HG03457 (cell line): ENCODE results near the gene CDADC1.

Experiments
- ATAC-seq: cut with Tn5 transposase; IDR thresholded peaks from one replicate; pipeline ENCODE4 v1.9.1; 2021; ENCODE audit warnings: moderate number of reproducible peaks; ENCODE audit not compliant: unreplicated experiment

The CDADC1 gene

GRCh38 chr13:49235856-49236431 is 11.8 kb upstream of the CDADC1 start:
- no peak for ATAC-seq

GRCh38 chr13:49238621-49239020 is 9.1 kb upstream of the CDADC1 start:
- no peak for ATAC-seq

GRCh38 chr13:49240017-49240416 is 7.7 kb upstream of the CDADC1 start:
- ATAC-seq: no peak

GRCh38 chr13:49241296-49241695 is 6.4 kb upstream of the CDADC1 start:
- ATAC-seq: no peak

DNA sequence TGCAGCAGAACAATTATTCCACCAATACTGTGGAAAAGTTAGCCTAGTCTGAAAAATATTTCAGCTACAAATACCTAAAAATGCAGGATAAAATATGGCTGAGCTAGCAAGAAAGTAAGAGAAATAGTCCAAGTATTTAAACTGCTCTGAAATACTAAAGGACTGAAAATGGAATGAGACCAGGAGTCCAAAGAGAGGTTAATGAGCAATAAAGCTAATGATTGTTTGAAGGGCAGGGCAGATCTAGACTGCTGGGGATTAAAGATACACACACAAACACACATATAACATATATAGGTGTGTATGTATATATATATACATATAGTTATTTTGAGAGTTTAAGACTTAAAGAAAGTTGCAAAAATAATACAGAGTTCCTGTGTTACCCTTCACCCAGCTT is 2.6 kb upstream of the CDADC1 start:
- ATAC-seq: no peak

DNA sequence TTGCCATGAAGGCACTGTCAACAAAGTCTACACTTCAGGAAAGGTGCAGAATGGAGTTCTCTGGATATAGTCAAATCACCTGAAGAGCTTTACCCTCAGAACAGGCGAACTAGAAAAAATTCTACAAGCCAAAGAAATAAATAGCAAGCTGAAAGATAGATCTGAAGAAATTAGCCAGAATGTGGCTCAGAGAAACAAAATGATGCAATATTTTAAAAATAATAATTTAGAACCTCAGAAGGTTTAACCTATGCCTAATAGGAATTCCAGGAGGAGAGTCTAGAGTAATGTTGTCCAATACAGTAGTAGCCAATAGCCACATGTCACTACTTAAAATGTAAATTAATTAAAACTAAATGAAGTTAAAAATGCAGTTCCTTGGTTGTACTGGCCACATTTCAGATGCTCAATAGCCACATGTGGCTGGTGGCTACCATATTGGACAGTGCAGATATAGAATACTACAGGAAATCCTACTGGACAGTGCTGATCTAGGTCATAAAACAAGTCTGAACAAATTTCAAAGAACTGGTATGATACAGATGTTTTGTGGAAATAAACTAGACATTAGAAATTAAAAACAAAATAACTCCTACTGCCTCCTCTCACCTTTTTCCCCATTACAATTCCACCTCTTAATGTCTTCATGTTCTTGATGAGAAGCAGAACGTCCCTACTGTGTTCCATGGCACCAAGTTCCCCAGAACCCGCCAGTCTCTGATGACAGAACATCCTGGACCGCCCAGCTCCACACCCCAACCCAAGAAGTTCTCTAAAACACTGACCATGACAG is 679 bp upstream of the CDADC1 start:
- ATAC-seq: peak; percentile 32

DNA sequence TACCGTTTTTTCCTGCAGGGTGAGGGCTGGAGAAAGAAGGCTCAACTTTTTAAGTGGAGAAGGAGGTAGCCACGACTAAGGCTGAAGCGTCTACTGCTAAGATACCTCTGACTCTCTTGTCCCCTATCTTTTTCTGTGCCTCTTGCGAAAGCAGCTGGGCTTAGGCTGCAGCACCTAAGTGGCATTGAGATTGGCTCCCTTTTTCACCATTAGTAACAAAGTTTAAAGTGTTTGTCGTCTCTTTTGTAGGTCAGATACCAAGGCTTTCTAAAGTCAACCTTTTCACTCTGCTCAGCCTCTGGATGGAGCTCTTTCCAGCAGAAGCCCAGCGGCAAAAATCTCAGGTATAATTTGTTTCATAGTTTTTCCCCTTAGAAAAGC is 887 bp downstream of the CDADC1 start:
- peak; percentile 13 for ATAC-seq

- ATAC-seq: no peak
Observed at GRCh38 chr13:49251326-49251725, 3.6 kb downstream of the CDADC1 start.

- ATAC-seq: no peak
Observed at GRCh38 chr13:49253310-49253709, 5.6 kb downstream of the CDADC1 start.

- no peak for ATAC-seq
Observed at GRCh38 chr13:49254007-49254406, 6.3 kb downstream of the CDADC1 start.

- ATAC-seq: no peak
Observed at GRCh38 chr13:49256841-49257240, 9.1 kb downstream of the CDADC1 start.

- no peak for ATAC-seq
Observed at GRCh38 chr13:49258089-49258796, 10.5 kb downstream of the CDADC1 start.

GRCh38 chr13:49259586-49259985 is 11.9 kb downstream of the CDADC1 start:
- ATAC-seq: no peak

DNA sequence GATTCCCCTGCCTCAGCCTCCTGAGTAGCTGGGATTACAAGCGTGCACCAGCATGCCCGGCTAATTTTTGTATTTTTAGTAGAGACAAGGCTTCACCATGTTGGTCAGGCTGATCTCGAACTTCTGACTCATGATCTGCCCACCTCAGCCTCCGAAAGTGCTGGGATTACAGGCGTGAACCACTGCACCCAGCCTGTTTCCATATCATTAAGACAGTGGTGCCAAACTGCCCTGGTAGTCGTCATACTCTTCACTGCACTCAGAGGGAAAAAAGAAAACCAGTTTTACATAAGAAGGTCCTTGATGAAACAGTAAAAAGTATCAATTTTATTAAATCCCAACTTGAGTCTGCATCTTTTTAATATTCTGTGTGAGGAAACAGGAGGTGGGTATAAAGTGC is 14.9 kb downstream of the CDADC1 start:
- no peak for ATAC-seq

GRCh38 chr13:49265822-49266221 is 18.1 kb downstream of the CDADC1 start:
- ATAC-seq: no peak

- no peak for ATAC-seq
Observed at GRCh38 chr13:49271264-49271663, 23.5 kb downstream of the CDADC1 start.

DNA sequence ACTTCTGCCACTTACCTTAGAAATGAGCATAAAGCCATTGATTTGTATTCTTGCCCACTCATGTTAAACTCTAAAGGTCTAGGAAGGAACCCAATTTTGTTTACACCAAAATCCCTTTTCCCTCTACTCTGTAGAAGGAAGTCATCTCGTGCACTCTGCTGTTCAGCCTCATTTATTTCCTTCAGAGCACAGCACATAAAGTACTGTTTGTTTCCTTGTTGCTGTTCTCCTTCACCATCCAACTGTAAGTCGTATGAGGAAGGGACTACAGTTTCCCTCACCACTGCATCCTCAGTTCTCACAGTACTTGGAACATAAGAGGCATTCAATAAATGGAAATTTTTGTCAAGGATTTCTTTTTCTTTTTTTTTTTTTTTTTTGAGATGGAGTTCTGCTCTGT is 24.6 kb downstream of the CDADC1 start:
- ATAC-seq: no peak

DNA sequence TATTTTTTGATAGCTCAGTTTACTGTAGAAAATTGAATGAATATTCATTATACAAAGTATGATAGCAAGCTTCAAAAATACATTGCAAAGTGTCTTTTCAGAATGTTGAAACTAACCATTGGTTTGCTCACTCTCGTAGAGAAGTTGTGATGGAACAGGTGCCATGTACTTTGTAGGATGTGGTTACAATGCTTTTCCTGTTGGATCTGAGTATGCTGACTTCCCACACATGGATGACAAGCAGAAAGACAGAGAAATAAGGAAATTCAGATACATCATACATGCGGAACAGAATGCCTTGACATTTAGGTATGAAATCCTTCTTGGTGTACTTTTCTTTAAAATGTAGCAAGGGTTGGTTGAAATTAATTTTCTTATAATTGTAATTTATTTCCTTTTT is 30.5 kb downstream of the CDADC1 start:
- ATAC-seq: no peak

GRCh38 chr13:49279112-49279511 is 31.4 kb downstream of the CDADC1 start:
- no peak for ATAC-seq

DNA sequence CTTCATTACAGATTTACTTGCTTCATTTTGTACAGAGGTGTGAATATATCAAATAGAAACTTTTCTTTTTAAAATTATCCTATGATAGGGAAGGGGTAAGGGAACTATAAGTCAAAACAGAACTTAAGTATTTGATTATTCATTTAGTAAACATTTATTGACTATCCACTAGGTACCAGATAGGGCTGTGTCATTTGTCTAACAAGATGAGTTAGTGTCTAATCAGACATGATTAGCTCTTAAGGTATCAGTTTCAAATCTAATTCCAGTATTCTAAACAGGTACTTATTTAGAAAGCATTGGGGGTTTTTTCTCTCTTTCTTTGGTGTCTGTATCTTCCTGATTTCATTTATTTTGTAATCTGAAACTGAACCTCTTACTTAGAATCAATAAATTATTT is 32.2 kb downstream of the CDADC1 start:
- no peak for ATAC-seq

DNA sequence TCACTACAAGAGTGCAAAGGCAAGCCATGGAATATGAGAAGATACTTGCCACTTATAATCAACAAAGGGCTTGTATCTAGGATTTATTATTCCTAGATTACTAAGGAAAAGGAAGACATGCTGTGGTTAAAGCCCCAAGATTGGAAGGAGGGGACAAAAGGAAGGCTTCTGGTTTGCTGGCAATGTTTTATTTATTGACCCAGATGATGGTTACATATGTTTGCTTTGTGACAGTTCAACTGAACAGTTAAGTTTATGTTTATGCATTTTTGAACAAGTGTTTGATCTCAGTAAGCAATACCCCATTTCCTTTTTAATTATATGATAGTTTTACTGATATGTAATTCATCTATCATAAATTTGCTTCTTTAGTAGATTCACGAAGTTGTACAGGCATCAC is 40.3 kb downstream of the CDADC1 start:
- no peak for ATAC-seq

DNA sequence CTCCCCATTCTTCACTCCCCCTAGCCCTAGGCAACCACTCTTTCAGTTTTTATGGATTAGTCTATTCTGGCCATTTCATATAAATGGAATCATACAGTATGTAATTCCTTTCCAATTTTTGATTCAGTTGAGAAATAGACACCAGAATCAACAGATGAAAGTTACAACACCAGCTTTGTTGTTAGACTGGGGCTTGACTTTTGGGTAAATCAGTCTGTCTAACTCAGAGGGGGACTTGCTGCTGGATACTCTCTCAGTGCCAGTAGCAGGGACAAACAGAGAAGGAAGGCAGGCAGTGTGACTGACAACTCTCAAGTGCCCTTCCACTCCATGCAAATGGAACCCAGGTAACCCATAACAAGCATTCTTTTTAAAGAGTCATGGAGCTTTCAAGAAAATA is 40.7 kb downstream of the CDADC1 start:
- ATAC-seq: no peak
